DND-41 (cell line): ENCODE results near the gene VPS33A.

Source experiments
- EZH2 ChIP-seq: IDR thresholded peaks from 3 replicates; pipeline ENCODE4 v1.6.1; 2012; ENCODE audit warnings: borderline replicate concordance, low read depth, mild to moderate bottlenecking, moderate library complexity, low read length, inconsistent platforms; ENCODE audit not compliant: severe bottlenecking
- TF ChIP-seq, protein P1 (sequence below): IDR thresholded peaks from 2 replicates; pipeline ENCODE4 v1.5.1; 2012; ENCODE audit warnings: borderline replicate concordance, low read length, moderate library complexity, mild to moderate bottlenecking; ENCODE audit not compliant: poor library complexity, severe bottlenecking; ENCODE audit errors: extremely low read depth

DNA sequence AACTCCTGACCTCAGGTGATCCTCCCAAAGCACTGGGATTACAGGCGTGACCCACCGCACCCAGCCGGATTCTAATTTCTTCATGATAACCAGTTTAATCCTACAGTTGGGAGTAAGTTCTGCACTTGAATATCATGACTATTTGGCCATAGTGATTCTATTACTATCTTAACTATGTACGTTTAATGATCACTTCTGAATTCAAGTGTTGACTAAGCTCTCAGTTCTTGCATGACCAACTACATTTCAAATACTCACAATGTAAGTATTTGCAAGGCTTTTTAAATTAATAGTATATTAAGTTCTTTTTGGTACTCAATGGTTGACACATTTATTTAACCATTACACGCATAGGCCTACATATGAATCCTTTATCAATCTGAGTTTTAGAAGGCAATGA is 17.4 kb upstream of the VPS33A start:
- TF ChIP-seq, protein P1, sequence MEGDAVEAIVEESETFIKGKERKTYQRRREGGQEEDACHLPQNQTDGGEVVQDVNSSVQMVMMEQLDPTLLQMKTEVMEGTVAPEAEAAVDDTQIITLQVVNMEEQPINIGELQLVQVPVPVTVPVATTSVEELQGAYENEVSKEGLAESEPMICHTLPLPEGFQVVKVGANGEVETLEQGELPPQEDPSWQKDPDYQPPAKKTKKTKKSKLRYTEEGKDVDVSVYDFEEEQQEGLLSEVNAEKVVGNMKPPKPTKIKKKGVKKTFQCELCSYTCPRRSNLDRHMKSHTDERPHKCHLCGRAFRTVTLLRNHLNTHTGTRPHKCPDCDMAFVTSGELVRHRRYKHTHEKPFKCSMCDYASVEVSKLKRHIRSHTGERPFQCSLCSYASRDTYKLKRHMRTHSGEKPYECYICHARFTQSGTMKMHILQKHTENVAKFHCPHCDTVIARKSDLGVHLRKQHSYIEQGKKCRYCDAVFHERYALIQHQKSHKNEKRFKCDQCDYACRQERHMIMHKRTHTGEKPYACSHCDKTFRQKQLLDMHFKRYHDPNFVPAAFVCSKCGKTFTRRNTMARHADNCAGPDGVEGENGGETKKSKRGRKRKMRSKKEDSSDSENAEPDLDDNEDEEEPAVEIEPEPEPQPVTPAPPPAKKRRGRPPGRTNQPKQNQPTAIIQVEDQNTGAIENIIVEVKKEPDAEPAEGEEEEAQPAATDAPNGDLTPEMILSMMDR, result no peak
- no peak for TF ChIP-seq EZH2
